ENCODE results near the gene ABHD17A.
A peak's percentile ranks its signal among the peaks of the same experiment; 100 is the strongest.

ABHD17A gene

DNA sequence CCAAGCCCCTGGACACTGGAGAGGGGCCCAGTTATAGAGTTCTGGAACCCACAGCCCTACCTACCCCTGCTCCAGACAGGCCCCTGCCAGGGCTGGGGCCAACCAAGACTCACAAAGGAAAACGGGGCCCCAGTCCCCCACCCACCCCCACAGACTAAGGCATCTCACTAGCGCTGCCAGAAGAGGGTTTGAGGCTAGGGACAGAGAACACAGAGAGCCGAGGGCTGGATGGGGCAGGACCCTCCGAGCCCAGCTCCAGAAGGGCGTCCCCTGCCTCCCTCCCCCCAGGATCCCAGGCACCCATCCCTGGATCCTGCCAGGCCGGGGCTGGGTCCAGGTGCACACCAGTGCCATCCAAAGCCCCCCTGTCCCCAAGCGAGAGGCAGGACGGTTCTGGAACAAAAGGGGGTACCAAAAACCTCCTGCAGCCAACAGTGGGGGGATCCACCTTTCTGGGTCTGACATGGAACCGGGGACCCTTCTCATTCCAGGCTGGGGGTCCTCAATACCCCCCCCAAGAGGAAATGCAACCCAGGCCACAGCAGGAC, 32.6 kb downstream of the ABHD17A start:
- DNase-seq, result peak in 1 of 6 experiments; percentile 30

DNA sequence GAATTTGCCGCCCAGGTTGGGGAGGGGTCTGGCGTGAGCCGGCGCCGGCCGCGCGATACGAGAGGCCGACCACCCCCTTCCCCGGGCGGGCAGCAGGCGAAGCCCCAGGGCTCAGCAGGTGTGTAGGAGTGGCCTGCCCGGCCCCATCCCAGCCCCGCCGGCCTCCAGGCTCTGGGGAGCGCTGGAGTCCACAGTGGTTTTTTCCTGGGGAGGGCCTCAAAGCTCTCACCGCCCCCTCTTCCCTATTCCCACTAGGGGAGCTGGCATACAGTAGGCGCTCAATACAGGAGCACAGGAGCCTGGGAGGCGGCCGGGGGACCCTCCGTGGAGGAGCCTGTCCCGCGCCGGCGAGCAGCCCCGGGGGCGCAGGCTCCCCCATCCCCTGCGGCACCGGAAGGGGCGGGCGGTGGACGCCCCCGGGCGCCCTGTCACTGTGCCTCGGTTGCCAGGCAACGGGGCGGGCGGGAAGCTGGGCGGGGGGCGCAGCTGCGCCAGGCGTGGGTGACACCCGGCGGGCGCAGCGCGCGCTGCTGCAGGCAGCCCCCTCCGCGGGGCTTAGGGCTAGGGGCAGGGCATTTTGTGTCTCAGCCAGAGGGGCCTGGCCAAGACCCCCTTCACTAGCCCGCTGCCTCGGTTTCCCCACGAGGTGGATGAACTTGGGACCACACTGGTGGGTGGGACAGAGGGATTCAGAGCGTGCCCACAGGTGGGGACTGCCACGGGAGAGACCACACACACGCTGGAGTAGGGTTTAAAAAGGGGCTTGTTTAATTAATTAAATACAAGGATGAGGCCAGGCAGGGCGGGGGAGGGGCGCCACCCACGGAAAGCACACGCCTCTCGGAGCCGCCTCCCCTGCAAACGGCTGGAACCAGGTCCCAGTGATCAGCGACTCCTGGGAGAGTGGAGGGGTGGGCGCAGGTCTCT, 33.4 kb downstream of the ABHD17A start:
- DNase-seq, result peak; percentile 65 to 82 (median 74)

DNA sequence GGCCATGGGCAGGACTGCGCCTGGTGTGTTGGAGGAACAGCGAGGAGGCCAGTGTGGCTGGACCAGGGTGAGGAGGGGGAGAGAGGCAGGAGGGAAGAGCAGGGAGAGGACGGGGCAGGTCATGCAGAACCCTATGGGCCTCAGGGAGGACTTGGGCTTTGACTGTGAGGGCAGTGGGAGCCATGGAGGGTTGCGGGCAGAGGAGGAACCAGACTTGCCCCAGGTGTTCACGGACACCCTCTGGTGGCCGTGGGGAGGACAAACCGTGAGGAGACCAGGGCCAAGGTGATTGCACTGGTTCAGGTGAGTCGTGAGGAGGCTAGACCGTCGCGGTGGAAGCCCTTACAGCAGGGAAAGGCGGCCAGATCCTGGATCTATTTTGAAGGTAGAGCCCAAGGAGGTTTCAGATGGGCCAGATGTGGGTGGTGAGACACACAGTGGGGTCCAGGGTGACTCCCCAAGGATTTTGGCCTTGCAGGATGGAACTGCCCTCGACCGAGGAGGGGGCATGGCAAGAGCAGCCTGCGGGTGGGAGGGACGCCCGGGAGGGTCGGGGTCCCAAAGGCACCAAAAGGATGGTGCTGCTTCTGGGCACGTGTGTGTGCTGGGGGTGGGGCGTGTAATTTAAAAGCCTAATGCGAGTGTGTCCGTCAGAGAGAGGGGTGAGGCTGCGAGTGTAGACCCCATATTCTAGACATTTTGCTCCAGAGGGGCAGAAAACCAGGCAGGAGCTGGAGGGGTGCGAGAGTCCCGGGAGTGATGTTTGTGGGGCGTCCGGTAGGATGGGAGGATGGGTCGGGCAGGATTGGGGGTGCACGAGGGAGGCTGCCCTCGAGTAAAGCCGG, 34.3 kb downstream of the ABHD17A start:
- peak in 2 of 6 experiments; percentile 15 to 33 for DNase-seq

DNA sequence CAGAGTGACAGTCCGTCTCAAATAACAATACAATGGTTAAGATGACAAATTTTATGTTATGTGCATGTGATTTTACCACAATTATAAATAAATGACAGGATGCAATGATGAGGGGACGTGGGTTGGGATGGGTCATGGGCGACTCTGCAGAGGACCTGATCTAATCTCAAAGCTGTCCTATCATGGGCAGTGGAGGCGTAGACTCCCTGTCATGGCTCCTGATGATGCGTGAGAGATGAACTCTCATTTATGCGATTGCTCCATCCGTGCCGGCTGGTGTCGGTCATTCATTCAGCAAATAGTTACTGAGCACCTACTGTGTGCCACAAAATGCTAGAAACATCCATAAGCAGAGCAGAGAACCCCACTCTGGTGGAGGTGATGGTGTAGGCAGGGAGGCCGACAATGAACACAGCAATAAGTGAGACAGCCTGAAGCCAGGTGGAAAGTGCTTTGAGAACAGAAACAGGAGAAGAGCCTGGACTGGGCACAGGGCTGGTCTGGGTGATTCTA, 35.4 kb downstream of the ABHD17A start:
- no peak for DNase-seq

DNA sequence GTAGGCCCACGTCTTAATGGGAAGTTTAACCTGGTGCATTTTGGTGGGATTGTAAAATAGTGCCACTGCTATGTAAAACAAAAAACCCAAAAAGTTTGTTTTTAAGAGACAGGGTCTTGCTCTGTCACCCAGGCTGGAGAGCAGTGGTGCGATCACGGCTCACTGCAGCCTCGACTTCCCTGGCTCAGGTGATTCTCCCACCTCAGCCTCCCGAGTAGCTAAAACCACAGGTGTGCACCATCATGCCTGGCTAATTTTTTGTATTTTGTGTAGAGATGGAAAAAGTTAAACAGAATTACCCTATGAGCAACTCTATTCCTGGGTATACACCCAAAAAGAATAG, 36.2 kb downstream of the ABHD17A start:
- no peak for DNase-seq

DNA sequence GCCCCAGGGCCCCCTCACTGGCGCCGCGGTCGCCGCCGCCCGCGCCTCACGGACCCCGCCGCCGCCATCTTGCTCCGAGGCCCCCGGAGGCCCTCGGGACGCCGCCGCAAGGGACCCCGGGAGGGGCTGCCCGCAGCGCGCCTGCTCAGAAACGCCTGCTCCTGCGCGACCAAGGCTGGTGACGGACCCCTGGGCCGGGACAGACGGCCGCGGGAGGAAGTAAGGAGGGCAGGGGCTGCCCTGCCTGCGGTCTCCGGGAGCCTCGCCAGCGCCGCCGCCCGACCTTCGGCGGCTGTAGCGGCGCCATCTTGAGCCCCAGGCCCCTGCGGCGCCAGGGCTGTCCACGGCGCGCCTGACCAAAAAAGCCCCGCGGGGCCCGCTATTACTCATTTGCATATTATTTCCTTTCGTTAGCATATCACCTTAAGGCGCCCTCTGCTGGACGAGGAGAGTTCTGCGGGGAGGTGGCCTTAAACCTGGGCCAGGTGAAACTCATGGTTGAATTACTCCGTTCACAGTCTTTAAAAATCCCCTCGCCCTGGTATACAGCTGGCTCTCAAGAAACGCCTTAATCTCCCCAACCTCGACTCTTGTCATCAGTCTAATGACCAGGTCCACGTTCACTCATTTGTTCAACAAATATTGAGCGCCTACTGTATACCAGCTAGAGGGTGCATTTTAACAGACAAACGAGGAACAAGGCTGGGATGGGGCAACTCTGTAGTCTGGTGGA, 36.7 kb downstream of the ABHD17A start, which contains the start of gene REXO1:
REXO1 (minus strand) TSS at position 85 of the 733 bp plus-strand sequence. CDS start 125 bp downstream, outside the sequence.
- DNase-seq, result peak; percentile 94 to 99 (median 98)

DNA sequence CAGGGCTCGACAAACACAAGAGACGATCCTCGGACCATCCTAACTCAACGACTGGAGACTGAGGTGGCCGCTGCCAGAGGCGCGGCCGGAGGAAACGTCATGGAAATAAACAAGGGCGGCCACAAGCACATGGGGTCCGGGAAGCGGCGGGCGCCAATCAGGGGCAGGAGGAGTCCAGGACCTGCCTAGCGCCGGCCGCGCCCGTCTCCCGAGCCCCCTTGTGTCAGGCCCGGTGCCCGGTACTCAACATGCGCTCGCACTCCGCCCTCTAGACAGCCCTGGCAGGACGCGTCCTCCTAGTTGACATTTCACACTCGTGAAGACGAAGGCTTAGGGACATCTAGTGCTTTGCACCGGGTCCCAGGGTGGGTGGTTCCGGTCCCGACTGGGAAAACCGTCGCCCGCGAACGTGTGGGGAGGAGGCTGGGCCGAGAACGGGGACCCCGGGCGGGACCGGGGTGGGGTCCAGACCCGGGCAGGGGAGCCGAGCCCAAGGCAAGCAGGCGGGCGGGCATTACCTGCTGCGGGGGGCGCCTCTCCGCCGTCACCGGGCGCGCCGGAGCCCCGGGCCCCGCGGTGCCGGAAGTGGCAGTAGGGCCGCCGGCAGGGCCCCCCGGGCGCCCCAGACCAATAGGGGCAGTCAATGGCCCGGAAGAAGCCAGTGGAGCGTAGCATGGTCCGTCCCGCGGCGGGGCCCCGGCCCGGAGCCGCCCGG, 37.5 kb downstream of the ABHD17A start:
- peak in 2 of 6 experiments; percentile 32 to 79 for DNase-seq

DNA sequence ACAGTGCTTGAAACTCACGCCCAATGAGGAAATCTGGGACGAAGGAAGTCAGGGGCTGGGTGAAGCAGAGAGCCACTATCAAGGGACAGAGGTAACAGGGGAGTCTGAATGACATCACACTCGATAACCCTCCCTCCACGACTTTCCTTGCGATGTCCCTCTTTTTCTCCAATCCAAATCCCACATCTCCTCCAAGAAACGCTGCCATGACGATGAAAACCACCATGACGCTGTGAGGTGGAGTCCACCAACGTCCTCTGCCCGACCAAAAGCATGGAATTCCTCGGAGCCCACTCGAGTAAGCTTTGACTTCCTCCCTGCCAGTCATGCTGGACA, 38.0 kb downstream of the ABHD17A start:
- no peak for DNase-seq

DNA sequence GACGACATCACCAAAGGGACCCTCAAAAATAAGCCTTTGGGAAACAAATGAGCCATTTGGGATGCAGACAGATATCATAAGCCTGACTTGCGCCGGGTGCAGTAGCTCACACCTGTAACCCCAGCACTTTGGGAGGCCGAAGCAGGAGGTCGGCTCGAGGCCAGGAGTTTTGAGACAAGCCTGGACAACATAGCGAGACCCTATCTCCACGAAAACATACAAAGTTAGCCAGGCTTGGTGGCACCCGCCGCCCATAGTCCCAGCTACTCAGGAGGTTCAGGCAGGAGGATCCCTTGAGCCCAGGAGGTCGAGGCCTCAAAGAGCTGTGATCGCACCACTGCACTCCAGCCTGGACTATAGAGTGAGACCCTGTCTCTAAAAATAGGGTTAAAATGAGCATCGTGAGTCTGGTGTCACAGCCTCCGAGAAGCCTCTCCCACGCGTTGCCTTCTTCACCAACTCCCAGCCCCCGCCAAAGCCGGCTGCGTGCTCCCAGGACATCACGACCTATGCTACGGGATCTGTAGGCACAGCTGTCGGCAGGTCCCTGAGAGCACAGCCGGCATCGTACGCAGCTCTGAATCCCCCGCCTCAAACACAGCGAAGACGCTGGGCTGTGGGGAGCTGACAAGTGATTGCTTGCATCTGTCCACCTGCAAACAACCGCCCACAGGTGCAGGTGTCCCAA, 38.6 kb downstream of the ABHD17A start:
- no peak for DNase-seq

DNA sequence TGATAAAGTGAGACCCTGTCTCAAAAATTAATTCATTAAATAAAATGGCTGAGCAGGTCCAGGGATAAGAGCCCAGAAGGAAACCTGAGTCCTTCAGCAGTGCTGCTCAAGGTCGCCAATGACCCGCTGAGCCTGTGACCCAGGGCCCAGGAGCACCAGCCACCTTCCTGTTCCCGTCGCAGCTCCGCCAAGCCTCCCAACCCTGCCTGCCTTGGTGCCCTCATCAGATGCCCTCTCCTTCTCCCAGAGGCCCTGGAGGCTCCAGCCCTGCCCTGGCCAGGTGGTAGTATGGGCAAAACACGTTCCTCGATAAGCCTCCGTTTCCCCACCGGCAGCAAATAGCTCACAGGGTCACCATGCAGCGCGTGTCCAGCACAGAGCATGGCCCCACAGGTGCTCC, 39.7 kb downstream of the ABHD17A start:
- no peak for DNase-seq

DNA sequence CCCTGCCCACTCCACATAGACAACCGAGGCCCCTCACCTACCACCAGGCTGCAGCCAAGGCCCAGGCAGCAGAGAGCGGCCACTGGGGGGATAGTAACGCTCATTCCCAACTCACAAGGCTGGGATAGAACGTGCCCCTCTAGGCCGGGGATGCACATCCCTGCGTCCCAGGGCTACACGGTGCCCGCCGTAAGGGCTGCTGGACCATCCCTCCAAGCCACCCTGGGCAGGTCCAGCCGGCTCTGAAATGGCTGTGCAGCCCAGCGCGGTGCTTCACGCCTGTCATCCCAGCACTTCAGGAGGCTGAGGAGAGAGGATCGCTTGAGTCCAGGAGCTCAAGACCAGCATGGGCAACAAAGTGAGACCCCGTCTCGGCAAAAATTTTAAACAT, 40.2 kb downstream of the ABHD17A start:
- no peak for DNase-seq

DNA sequence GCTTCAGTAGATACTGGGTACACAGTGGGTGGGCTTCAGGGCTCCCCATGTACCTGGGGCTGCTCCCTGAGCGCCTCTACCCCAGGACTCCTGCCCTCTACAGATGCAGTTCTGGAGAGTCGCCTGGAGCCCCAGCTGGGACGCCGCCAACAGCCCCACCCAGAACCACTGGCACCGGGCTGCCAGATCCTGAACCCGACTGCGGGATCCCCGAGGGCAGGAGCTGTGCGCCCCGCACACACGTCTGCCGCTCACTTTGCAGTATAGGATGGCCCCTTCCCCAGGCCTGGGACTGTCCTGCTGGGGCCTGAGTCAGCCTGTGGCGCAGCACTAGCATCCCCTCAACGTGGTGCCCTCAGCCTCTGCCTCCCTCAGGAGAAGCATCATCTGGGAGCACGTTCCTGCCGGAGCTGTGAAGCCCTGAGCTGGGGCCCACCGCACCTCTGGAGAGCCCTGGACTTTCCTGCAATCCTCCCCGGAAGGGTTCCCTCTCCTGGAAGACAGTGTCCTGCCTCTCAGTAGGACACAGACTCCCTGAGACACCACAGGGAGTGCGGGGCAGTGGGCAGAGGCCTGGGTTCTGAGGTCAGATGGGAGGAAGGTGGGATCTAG, 40.7 kb downstream of the ABHD17A start:
- DNase-seq, result no peak

DNA sequence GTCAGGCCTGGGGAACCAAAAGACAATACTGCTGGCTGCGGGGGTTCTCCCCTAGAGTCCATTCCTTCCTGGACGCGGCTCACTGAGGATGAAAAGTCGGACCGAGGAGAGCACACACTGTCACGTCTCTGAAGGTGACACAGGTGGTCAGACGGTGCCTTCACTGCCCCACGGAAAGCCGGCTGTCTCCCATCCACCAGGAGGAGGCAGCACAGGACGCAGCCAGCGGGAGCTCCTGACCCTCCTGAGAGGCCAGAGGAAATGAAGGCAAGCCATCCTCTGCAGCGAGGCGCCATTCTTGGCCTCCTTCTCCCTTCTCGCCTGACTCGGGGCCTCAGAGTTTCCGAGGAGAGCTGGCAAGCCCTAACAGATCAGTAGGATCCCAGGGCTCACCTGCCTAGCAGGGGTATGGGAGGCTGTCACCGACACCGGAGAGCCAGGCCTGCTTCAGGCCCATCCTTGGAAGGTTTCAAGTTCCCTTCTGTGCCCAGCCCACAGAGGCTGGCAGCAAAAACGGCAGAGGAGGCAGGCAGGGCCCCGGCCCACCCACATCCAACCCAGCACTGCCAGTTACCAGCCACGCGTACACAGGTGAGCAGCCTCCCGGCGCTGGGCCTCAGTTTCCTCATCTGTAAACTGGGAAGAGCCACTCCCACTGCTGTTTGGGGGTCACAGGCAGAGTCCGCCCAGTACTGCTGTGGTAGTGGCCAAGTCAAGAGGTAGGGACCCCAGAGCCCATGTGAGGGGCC, 41.5 kb downstream of the ABHD17A start:
- DNase-seq, result no peak

DNA sequence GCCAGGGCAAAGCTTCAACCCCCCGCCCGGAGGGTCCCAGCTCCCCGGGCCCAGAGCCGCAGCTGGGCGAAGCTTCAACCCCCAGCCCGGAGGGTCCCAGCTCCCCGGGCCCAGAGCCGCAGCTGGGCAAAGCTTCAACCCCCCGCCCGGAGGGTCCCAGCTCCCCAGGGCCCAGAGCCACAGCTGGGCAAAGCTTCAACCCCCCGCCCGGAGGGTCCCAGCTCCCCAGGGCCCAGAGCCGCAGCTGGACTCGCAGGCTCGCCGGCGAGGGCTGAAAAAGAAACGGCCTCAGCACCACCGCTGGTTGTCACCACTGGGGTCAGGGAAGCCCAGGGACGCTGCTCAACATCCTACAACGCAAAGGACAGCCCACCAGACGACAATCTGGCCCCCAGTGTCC, 42.2 kb downstream of the ABHD17A start:
- DNase-seq, result no peak

DNA sequence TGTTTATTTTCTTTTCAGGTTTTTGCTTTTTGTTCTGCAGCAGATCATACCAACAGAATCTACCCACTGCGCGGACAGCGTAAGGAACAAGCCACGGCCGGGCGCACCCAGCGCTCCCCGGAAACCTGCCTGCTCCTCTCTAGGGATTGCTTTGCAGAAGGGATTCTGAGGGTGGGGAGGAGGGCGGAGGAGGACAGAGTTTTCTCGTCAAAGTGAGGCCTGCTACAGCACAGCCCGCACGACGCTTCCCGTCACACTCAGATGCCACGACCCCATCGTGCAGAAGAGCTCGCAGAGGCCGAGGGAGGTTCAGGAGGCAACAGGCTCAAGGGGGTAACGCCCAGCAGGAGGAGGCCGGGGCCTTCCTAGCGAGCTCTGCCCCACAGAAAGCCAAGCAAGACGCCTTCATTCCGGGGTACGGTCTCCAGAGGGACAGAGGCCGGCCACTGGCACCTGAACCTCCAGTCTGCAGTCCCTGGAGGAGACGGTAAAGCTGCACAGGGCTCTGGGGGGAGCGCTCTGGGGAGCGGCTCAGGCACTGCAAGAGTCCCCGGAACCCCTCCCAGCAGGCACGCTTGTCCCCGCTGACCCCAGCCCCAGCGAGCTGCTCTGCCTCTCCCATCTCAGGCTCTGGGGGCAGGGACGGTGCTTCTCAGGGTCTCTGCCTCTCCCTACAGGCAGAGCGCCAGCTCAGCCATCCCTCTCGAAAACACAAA, 43.9 kb downstream of the ABHD17A start:
- DNase-seq, result no peak

DNA sequence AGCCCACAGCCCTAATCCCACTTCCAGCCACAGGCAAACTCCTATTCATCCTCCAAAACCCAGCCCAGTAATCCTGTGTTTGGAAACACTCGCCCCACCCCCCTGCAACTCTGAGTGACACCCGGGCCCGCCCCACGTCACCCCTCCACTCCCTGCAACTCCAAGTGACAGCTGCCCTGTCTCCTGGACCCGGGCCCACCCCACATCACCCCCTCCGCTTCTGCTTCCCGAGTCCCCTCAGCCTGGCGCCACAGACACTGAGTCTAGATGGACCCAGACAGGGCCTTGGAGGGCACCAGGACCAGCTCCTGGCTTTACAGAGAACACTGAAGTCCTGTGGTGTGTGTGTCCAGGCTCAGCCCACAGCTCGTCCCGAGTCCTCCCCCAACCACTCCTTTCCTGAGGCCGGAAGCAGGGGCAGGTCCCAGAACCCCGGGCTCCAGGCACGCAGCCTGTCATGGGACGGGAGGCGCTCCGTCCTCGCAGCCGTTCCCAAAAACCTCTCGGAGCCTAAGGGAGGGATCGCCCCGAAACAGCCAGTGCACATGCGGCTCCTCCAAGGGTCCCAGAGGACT, 44.7 kb downstream of the ABHD17A start:
- no peak for DNase-seq

DNA sequence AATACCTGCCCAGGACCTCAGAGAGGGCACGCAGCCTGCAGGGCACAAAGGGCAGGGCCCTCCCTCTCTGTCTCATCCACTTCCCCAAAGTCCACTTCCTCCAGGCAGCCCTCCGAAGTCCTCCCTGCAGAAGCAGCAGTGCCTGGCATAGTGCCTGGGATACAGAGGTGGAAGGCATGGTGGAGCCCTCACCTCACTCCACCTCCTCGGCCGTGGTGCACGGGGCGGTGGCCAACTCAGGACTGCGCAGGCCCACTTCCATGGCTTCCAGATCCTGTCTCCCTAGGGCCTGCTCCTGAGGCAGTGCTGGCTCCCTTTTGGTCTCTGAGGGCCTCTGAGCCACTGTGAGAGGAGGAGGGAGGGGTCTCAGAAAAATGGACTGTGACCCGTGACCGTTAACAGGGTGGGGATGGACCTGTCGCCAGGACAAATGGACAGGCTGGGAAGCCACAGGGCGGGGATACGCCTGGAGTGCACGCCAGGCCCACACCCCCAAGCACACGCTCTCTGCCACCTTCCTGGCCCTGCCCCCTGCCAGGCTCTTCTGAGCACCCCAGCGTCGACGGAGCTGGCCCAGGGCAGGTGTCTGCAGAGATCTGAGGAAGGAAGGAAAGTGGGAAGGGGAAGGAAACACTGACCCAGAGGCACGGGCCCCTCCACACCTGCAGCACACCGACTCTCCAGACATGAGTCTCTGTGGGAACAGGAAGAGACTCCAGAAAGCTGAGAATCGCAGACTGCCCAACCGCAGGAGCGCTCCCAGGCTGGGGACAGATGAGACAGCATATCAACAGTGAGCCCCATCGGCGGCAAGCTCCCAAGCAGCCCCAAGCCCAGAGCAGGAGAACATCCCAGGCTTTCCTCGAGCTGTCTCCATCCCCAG, 45.4 kb downstream of the ABHD17A start:
- no peak for DNase-seq

DNA sequence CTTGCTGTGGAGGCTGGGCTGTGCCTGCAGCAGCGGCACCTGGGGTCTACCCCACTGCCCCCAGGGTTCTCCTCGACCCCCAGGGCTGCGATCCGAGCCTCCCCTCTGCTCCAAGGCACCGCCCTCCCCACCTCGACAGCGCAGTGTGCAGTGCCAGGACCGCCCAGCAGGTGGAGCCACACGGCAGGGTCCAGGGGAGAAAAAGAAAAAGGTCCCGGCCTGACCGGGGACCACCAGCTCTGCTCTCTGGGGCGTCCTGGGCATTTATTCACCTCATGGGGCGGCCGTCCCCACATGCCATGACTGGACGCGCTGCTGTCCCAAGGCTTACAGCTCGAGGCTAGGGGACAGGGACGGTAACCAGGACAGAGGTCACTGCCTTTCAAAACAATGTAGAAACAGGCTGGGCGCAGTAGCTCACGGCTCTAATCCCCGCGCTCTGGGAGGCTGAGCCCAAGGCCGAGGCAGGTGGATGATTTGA, 47.6 kb downstream of the ABHD17A start:
- DNase-seq, result peak; percentile 14 to 58 (median 42)
